ENCODE data around the gene ABCA10.
"Not testable (repeated sequence)": the region's sequence is repeated elsewhere in the genome, so short reads cannot be mapped to it uniquely, and the experiment has no call there.

The ABCA10 gene

DNA sequence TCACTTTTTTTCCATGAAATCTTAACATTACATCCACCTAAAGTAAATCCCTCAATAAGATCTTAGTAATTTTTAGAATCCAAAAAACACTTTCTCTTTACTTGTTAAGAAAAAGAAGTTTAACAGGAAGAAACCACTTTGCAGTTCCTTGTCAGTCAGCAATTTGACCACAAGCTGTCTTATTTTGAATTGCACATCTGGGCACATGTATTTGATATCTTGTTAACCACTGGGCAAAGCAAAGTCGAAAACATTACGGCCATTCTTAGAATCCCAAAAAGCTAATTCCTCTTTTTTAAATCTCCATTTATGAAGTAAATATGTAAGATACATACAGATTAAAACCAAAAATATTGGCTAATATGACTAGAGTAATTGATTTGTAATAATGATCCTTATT lies 1.1 kb downstream of the ABCA10 start:
- no peak for DNase-seq (ENCODE audit: low spot score)

DNA sequence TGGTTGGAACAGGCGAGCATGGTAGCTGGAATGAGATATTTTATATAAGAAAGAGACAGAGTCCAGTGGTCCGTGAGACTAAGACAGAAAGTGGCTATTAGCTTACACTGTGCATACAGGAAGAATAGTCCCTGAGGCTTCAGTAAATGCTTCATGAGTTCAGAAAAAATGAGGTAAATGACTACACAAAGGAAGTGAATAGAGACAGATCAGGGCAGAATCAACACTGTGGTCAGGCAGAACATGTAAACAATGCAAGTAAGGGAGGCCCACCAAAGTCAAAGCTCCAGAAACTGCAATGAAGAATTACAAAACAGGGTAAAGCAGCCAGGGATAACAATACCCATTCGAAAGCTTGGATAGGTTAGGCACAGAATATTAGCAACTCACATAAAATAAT lies 4.8 kb downstream of the ABCA10 start:
- DNase-seq (ENCODE audit: low spot score), result no peak

- DNase-seq (ENCODE audit: low spot score), result no peak
These were observed 5.8 kb downstream of the ABCA10 start for GRCh38 chr17:69222707-69223258.

DNA sequence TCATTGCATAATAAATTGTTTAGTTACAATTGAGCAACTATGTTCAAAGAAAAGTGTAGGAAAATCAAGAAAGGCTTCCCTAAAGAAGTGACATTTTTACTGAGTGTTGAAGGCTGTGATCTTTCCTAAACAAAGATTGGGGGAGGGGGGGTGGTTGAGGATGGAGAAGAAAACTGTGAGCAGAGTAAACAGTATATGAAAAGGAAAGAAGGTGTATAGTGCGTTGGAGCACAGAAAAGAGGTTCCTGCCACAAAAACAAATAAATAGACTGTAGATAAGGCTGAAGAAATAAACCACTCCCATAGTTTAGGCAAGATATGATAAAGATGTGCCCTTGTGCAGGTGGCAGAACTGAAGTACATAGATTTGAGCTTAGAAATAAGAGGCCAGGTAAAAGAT lies 8.5 kb downstream of the ABCA10 start:
- no peak for DNase-seq (ENCODE audit: low spot score)

DNA sequence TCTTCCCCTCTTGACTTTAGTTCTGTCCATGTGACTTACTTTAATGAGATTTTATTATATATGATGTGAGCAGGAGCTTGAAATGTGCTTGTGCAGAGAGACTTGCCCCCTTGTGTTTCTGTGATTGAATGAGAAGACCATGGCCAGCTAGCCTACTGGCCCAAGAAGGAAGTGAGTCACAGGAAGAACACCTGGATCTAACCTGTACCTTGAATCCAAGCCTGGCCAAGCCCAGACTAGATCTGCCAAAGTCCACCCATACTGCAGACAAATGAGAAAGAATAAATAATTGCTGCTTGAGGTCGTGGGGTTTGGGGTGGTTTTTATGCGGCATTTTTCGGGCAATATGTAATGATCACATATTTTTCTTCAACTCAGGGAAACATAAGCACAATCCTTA lies 9.6 kb downstream of the ABCA10 start:
- DNase-seq (ENCODE audit: low spot score), result no peak

DNA sequence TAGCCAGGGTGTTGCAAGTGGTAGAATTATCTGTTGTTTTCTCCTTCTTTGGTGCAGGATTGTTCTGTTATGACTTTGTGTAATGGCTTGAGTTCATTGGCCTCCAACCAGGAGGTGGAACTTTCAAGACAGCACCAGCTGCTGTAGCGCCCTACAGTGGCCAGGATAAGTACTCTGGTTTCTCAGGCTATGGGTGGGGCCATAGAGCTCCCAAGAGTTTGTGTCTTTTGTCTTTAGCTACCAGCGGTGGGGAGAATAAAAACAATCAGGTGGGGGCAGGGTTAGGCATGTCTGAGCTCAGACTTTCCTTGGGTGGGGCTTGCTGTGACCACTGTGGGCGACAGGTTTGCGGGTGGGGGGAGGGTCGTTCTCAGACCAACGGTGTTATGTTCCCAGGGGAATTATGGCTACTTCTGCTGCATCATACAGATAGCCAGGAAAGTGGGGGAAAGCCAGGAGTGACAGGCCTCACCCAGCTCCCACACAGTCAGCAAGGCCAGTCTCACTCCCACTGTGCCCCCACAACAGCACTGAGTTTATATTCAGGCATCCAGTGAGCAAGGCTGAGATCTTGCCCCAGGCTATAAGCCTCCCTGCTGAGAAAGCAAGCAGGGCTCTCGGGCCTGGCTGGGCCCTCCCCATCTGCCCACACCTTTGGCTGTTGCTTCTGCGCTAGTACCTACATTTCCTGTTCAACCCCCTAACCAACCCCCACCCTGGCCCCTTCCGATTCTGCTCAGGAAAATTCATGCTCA lies 15.4 kb downstream of the ABCA10 start:
- DNase-seq (ENCODE audit: low spot score), result no peak

DNA sequence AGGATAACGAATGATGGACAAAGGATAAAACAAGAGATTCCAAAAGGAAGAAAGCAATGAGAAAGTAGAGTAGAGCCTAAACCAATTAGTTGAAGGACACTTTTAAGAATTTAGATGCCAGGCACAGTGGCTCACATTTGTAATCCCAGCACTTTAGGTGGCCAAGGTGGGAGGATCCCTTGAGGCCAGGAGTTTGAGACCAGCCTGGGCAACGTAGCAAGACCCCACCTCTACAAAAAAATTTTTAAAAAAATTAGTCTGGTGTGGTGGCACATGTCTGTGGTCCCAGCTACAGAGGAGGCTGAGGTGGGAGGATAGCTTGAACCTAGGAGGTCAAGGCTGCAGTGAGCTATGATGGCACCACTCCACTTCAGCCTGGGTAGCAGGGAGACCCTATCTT lies 20.0 kb downstream of the ABCA10 start:
- no peak for DNase-seq (ENCODE audit: low spot score)

DNA sequence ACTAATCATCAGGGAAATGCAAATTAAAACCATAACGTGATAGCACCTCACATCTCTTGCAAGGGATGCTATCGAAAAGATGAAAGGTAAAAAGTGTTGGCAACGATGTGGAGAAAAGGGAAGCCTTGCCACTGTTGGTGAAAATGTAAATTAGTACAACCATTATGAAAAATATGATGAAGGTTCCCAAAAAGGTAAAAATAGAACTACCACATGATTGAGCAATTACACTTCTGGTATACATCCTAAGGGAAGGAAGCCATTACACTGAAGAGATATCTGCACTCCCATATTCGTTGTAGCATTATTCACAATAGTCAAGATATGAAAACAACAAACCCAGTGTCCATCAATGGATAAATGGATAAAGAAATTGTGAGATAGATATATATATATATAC lies 21.5 kb downstream of the ABCA10 start:
- DNase-seq (ENCODE audit: low spot score), result no peak

GRCh38 chr17:69198238-69198637 lies 30.4 kb downstream of the ABCA10 start:
- DNase-seq (ENCODE audit: low spot score), result no peak

DNA sequence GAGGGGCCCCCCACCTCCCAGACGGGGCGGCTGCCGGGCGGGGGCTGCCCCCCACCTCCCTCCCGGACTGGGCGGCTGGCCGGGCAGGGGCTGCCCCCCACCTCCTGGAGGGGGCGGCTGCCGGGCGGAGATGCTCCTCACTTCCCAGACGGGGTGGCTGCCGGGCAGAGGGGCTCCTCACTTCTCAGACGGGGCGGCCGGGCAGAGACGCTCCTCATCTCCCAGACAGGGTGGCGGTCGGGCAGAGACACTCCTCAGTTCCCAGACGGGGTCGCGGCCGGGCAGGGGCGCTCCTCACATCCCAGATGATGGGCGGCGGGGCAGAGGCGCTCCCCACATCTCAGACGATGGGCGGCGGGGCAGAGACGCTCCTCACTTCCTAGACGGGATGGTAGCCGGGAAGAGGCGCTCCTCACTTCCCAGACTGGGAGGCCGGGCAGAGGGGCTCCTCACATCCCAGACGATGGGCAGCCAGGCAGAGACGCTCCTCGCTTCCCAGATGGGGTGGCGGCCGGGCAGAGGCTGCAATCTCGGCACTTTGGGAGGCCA lies 32.4 kb downstream of the ABCA10 start:
- DNase-seq (ENCODE audit: low spot score), result not testable (repeated sequence)

DNA sequence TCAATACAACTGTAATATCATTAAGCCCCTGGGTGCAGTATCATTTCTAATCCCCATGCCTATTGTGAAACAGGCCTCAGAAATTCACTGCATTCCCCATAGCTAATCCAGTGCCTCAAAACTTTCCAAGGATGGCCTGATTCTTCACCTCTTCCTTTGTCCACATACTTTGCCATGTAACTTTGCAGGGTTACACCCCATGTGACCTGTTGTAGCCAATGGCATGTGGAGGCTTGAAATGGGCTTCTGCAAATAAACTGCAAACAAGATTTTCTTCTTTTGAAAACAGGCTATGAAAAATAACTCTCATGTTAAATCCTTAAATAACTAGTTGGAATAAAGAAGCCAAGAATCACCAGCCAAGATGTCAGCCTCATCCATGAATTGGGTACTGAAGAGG lies 35.9 kb downstream of the ABCA10 start:
- no peak for DNase-seq (ENCODE audit: low spot score)

DNA sequence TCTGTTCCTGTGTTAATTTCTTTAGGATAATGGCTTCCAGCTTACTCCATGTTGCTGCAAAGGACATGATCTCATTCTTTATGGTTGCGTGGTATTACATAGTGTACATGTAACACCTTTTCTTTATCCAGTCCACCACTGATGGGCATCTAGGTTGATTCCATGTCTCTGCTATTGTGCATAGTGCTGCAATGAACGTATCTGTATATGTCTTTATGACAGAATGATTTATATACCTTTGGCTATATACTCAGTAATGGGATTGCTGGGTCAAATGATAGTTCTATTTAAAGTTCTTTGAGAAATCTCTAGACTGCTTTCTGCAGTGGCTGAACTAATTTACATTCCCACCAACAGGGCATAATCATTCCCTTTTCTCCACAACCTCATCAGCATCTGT lies 39.8 kb downstream of the ABCA10 start:
- no peak for DNase-seq (ENCODE audit: low spot score)

- DNase-seq (ENCODE audit: low spot score), result no peak
These were observed 40.6 kb downstream of the ABCA10 start for GRCh38 chr17:69188064-69188463.

DNA sequence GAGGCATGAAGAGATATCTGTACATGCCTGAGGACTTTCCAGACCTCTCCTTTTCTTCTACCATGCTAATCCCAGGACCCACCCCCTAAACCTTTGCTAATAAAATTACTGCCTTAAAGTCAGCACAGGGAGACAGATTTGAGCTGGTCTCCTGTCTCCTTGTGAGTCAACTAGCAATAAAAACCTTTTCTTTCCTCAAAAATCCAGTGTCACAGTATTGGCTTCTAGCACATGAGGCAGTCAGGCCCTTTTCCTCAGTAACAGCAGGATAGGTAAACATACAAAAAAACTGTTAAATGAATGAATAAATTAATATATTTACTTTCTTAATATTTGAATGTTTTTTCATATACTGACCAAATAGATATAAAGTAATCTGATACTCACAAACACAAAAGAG lies 41.3 kb downstream of the ABCA10 start:
- no peak for DNase-seq (ENCODE audit: low spot score)

- peak; percentile 14 for DNase-seq (ENCODE audit: low spot score)
These were observed 49.2 kb downstream of the ABCA10 start for GRCh38 chr17:69179227-69179952.

GRCh38 chr17:69176457-69176795 lies 52.2 kb downstream of the ABCA10 start:
- DNase-seq (ENCODE audit: low spot score), result no peak

DNA sequence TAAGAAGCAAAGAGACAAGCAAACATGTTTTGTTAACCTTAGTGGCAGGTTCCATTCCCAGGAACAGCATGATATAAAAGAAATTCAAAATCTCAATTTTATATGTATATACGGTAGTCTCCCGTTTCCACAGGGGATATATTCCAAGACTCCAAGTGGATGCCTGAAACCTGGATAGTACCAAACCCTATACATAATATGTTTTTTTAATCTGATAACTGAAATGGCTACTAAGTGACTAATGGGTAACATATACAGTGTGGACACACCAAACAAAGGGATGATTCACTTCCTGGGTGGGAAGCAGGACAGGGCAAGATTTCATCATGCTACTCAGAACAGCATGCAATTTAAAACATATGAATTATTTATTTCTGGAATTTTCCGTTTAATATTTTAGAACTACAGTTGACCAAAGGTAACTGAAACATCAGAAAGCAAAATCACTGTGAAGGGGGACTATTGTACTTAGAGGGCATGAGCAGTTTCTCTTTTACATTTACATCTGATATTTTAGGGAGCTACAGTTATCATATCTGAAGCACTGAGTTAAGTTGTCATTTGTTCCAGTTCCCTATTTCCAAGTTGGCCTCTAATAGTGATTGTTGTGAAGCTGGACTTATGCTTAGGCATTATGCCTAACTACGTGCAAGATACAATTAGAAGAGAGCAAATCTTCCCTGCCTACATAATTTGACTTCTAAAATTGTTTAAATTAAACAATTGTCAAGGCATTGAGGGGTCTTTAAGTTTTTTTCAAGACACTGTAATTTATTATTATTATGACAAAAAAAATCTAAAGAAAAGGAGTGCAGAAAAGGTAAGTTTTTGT lies 52.8 kb downstream of the ABCA10 start:
- DNase-seq (ENCODE audit: low spot score), result no peak

DNA sequence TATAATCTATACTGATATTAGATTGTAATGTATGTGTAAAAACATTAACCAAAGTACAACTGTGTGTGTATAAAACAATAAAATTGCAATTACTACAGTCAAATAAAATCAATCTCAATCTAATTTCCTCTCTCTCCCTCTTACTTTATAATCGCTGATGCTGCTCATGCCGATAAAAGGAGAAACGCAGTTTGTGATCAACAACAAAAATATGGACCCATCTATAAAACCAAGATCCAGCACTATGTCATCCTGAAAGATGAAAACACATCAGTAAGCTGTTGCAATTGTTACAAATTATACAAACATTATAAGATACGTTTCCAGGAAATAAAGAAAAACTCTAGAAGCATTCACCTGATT lies 53.4 kb downstream of the ABCA10 start:
- DNase-seq (ENCODE audit: low spot score), result no peak

GRCh38 chr17:69173118-69173517 lies 55.5 kb downstream of the ABCA10 start:
- DNase-seq (ENCODE audit: low spot score), result no peak

DNA sequence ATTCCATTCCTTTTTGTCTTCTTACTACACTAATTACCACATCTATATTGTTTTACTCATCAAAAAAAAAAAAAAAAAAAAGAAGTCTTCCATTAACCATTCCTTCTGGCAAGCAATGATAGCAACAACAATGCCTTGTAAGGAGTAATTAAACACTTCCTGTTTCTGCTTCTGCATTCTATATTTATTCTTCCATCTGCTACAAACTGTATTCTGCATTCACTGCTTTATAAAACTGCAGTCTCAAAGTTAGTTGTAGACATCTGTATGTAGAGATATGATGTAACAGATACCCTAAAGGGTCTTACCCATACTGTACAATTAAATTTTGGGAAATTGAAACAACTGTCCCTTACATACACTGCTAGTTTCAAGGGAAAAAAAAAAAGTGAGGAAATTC lies 58.2 kb downstream of the ABCA10 start:
- peak; percentile 8 for DNase-seq (ENCODE audit: low spot score)

- not testable (repeated sequence) for DNase-seq (ENCODE audit: low spot score)
These were observed 60.0 kb downstream of the ABCA10 start for GRCh38 chr17:69168642-69169041.

DNA sequence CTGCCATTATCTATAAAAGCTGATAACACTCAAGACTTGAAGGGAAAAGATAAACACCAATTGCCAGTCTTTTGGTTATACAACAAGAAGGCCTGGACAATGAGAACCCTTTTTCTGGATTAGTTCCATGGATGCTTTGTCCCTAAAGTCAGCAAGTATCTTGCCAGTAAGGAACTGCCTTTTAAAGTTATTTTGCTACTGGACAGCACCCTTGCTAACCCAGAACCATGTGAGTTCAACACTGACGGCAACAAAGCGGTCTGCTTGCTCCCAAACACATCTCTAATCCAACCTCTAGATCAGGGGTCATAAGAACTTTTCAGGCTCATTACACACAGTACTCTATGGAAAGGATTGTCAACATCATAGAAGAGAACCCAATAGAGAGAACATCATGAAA lies 61.7 kb downstream of the ABCA10 start:
- DNase-seq (ENCODE audit: low spot score), result no peak
